ENCODE measurements around the gene CP.

CP gene

GRCh38 chr3:149167898-149168297 lies 53.7 kb downstream of the CP start:
- no peak overlapping the region for H3K27ac ChIP-seq (ENCODE audit: low read depth, low read length, poor library complexity, severe bottlenecking)
- no peak overlapping the region for H3K4me3 ChIP-seq (ENCODE audit: low read depth, low read length, poor library complexity, severe bottlenecking)
- TF ChIP-seq EZH2 (IDR thresholded peaks at IDR 0.05; ENCODE audit: borderline replicate concordance, low read length): no peak
- no peaks in the 10 kb centered on the region for H4K20me1 ChIP-seq (ENCODE audit: insufficient read depth, low read length)
- no peaks in the 10 kb centered on the region for H3K79me2 ChIP-seq (ENCODE audit: insufficient read depth, low read length)
- no peaks in the 10 kb centered on the region for H3K4me1 ChIP-seq (ENCODE audit: insufficient read depth, low read length, severe bottlenecking)
- no peaks in the 10 kb centered on the region for H3K9me3 ChIP-seq (ENCODE audit: low read length)
- H3K36me3 ChIP-seq (ENCODE audit: insufficient read depth, low read length): peaks cover 92% of the 10 kb centered on the region
- no peaks in the 10 kb centered on the region for H3K9me2 ChIP-seq (ENCODE audit: low read depth, low read length)
- H3K27me3 ChIP-seq (ENCODE audit: insufficient read depth, low read length): no peaks in the 10 kb centered on the region
- H3K4me2 ChIP-seq (ENCODE audit: low read length): no peak overlapping the region
- no peaks in the 10 kb centered on the region for H3F3A ChIP-seq (ENCODE audit: insufficient read depth, low read length)
- H2AFZ ChIP-seq (ENCODE audit: low read length): no peak overlapping the region
- no peak overlapping the region for H3K9ac ChIP-seq (ENCODE audit: low read length)

- H3K36me3 ChIP-seq (ENCODE audit: insufficient read depth, low read length): peaks cover 87% of the 10 kb centered on the region
- no peaks in the 10 kb centered on the region for H3K9me3 ChIP-seq (ENCODE audit: low read length)
- H3K4me2 ChIP-seq (ENCODE audit: low read length): no peak overlapping the region
These were observed 58.6 kb downstream of the CP start for GRCh38 chr3:149163066-149163465.

DNA sequence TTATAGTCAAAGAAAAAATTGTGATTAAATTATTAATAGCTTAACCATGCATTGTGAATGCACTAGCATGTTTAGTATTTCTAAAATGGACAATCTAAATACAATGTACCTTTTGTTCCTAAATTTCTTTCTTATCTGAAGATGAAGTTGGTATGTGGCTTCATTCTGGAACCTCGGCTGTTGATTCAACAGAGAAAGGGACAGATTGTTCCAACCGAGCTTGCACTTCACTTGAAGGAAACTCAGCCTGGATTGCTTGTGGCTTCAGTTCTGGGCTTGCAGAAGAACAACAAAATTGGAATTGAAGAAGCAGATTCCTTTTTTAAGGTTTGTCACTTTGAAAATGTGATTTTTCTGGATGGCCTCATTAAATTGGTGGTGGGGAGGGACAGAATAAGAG lies 59.6 kb downstream of the CP start:
- Histone ChIP-seq H3K27ac (ENCODE audit: low read depth, low read length, poor library complexity, severe bottlenecking) (no peak overlapping the region), H3K27me3 (ENCODE audit: insufficient read depth, low read length) (no peaks in the 10 kb centered on the region), H3K36me3 (ENCODE audit: insufficient read depth, low read length) (peaks cover 87% of the 10 kb centered on the region), H3K79me2 (ENCODE audit: insufficient read depth, low read length) (no peaks in the 10 kb centered on the region), H3K4me2 (ENCODE audit: low read length) (no peak overlapping the region), H3K9ac (ENCODE audit: low read length) (no peak overlapping the region), H3K4me1 (ENCODE audit: insufficient read depth, low read length, severe bottlenecking) (no peaks in the 10 kb centered on the region), H3F3A (ENCODE audit: insufficient read depth, low read length) (no peaks in the 10 kb centered on the region), H2AFZ (ENCODE audit: low read length) (no peak overlapping the region), H4K20me1 (ENCODE audit: insufficient read depth, low read length) (no peaks in the 10 kb centered on the region), H3K4me3 (ENCODE audit: low read depth, low read length, poor library complexity, severe bottlenecking) (no peak overlapping the region), H3K9me2 (ENCODE audit: low read depth, low read length) (no peaks in the 10 kb centered on the region), H3K9me3 (ENCODE audit: low read length) (no peaks in the 10 kb centered on the region)
- TF ChIP-seq EZH2 (IDR thresholded peaks at IDR 0.05; ENCODE audit: borderline replicate concordance, low read length) (no peak), CTCF (IDR thresholded peaks at IDR 0.05; ENCODE audit: low read length) (no peak)

More at GRCh38 chr3:149163066-149163465, 58.6 kb downstream of the CP start:
- Histone ChIP-seq H3K4me1 (ENCODE audit: insufficient read depth, low read length, severe bottlenecking) (no peaks in the 10 kb centered on the region), H4K20me1 (ENCODE audit: insufficient read depth, low read length) (no peaks in the 10 kb centered on the region), H3K9me2 (ENCODE audit: low read depth, low read length) (no peaks in the 10 kb centered on the region), H3K27me3 (ENCODE audit: insufficient read depth, low read length) (no peaks in the 10 kb centered on the region), H3K27ac (ENCODE audit: low read depth, low read length, poor library complexity, severe bottlenecking) (no peak overlapping the region), H3F3A (ENCODE audit: insufficient read depth, low read length) (no peaks in the 10 kb centered on the region), H2AFZ (ENCODE audit: low read length) (no peak overlapping the region), H3K9ac (ENCODE audit: low read length) (no peak overlapping the region), H3K79me2 (ENCODE audit: insufficient read depth, low read length) (no peaks in the 10 kb centered on the region), H3K4me3 (ENCODE audit: low read depth, low read length, poor library complexity, severe bottlenecking) (no peak overlapping the region)
- TF ChIP-seq CTCF (IDR thresholded peaks at IDR 0.05; ENCODE audit: low read length): no peak
- TF ChIP-seq EZH2 (IDR thresholded peaks at IDR 0.05; ENCODE audit: borderline replicate concordance, low read length): no peak

DNA sequence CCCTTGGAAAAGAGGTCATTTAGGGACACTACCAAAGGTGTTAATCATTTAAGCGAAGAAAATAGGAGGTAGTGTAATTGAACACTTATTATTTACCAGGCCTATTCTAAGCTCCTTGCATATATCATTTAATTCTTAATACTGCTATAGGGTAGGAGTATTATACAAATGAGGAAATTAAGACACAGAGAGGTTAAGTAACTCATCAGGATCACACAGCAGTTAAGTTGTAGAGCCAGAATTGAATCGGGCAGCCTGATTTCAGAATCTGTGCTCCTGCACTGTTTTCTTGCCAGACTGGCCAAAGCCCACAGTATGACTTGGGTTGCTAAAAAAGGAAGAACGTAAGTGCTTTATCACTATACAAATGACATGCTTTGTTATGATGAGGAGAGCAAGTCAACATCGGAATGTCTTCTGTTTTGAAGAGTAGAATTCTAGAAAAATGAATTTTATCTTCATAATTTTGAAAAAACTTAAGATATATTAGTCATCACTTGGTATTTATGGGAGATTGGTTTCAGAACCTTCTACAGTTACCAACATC lies 60.8 kb downstream of the CP start:
- Histone ChIP-seq H3F3A (ENCODE audit: insufficient read depth, low read length) (no peaks in the 10 kb centered on the region), H3K79me2 (ENCODE audit: insufficient read depth, low read length) (no peaks in the 10 kb centered on the region), H3K36me3 (ENCODE audit: insufficient read depth, low read length) (peaks cover 82% of the 10 kb centered on the region), H3K4me2 (ENCODE audit: low read length) (no peak overlapping the region), H2AFZ (ENCODE audit: low read length) (no peak overlapping the region), H3K4me3 (ENCODE audit: low read depth, low read length, poor library complexity, severe bottlenecking) (no peak overlapping the region), H3K27me3 (ENCODE audit: insufficient read depth, low read length) (no peaks in the 10 kb centered on the region), H3K4me1 (ENCODE audit: insufficient read depth, low read length, severe bottlenecking) (no peaks in the 10 kb centered on the region), H4K20me1 (ENCODE audit: insufficient read depth, low read length) (no peaks in the 10 kb centered on the region), H3K9me2 (ENCODE audit: low read depth, low read length) (no peaks in the 10 kb centered on the region), H3K27ac (ENCODE audit: low read depth, low read length, poor library complexity, severe bottlenecking) (no peak overlapping the region), H3K9me3 (ENCODE audit: low read length) (no peaks in the 10 kb centered on the region), H3K9ac (ENCODE audit: low read length) (no peak overlapping the region)
- no peak for TF ChIP-seq EZH2 (IDR thresholded peaks at IDR 0.05; ENCODE audit: borderline replicate concordance, low read length)
- TF ChIP-seq CTCF (IDR thresholded peaks at IDR 0.05; ENCODE audit: low read length): no peak

All from OCI-LY1 (cell line).